Measurements from ENCODE around the gene ABLIM3. TPM values are rescaled to one million over a fixed set of nuclear protein-coding genes. Genes with fewer than 3 reads are reported as not detected.

The ABLIM3 gene
- total and polyA plus RNA-seq, 2 of the 13 experiments (the other 11 are each of a cell fraction or from before 2014, with no cell fraction given): 0.53 to 6.3 TPM

GRCh38 chr5:149247726-149248125 lies 106.4 kb downstream of the ABLIM3 start (continued):
- TF ChIP-seq, protein P1, sequence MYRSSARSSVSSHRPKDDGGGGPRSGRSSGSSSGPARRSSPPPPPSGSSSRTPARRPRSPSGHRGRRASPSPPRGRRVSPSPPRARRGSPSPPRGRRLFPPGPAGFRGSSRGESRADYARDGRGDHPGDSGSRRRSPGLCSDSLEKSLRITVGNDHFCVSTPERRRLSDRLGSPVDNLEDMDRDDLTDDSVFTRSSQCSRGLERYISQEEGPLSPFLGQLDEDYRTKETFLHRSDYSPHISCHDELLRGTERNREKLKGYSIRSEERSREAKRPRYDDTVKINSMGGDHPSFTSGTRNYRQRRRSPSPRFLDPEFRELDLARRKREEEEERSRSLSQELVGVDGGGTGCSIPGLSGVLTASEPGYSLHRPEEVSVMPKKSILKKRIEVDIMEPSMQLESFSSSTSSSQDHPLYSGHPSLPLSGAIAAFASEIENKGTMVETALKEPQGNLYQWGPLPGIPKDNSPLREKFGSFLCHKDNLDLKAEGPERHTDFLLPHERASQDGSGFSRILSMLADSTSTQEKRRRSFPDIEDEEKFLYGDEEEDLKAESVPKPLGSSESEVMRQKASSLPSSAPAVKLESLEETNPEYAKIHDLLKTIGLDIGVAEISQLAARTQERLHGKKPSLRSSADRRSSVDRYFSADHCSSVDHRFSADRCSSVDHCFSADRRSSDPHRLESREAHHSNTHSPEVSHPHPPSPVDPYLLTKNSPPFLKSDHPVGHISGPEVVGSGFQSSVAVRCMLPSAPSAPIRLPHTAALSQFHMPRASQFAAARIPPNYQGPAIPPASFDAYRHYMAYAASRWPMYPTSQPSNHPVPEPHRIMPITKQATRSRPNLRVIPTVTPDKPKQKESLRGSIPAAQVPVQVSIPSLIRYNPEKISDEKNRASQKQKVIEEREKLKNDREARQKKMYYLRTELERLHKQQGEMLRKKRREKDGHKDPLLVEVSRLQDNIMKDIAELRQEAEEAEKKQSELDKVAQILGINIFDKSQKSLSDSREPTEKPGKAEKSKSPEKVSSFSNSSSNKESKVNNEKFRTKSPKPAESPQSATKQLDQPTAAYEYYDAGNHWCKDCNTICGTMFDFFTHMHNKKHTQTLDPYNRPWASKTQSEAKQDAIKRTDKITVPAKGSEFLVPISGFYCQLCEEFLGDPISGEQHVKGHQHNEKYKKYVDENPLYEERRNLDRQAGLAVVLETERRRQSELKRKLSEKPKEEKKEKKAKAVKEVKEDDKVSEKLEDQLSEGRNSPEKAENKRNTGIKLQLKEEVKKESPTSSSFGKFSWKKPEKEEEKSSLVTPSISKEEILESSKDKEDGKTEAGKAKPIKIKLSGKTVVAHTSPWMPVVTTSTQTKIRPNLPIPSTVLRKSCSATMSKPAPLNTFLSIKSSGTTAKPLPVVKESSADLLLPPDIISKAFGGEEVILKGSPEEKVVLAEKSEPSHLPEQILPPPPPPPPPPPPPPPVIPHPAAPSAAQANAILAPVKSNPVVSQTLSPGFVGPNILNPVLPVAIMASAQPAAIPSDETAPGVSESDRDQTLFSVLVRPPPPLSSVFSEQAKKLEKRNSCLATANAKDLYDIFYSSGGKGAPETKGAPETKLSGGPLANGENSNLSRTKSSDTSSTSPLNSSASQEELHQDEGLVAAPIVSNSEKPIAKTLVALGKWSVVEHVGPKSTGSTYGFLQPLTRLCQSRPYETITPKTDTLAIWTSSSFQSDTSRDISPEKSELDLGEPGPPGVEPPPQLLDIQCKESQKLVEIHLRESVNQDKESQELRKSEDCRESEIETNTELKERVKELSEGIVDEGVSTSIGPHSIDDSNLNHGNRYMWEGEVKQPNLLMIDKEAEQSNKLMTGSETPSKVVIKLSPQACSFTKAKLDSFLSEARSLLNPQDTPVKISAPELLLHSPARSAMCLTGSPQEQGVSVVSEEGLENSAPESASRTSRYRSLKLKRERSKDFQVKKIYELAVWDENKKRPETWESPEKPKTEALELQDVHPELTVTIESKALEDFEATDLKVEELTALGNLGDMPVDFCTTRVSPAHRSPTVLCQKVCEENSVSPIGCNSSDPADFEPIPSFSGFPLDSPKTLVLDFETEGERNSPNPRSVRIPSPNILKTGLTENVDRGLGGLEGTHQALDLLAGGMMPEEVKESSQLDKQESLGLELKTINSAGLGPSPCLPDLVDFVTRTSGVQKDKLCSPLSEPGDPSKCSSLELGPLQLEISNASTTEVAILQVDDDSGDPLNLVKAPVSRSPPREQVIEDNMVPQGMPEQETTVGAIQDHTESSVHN (CRISPR knock-in tag; IDR thresholded peaks at IDR 0.05): no peak
- no peak for TF ChIP-seq ETV6 (CRISPR knock-in tag; conservative IDR thresholded peaks at IDR 0.05)
- no peak for TF ChIP-seq ZNF562 (CRISPR knock-in tag; IDR thresholded peaks at IDR 0.05; ENCODE audit: borderline replicate concordance)
- TF ChIP-seq, protein P2, sequence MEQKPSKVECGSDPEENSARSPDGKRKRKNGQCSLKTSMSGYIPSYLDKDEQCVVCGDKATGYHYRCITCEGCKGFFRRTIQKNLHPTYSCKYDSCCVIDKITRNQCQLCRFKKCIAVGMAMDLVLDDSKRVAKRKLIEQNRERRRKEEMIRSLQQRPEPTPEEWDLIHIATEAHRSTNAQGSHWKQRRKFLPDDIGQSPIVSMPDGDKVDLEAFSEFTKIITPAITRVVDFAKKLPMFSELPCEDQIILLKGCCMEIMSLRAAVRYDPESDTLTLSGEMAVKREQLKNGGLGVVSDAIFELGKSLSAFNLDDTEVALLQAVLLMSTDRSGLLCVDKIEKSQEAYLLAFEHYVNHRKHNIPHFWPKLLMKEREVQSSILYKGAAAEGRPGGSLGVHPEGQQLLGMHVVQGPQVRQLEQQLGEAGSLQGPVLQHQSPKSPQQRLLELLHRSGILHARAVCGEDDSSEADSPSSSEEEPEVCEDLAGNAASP (CRISPR knock-in tag; IDR thresholded peaks at IDR 0.05; ENCODE audit: borderline replicate concordance): no peak
- TF ChIP-seq, protein P3, sequence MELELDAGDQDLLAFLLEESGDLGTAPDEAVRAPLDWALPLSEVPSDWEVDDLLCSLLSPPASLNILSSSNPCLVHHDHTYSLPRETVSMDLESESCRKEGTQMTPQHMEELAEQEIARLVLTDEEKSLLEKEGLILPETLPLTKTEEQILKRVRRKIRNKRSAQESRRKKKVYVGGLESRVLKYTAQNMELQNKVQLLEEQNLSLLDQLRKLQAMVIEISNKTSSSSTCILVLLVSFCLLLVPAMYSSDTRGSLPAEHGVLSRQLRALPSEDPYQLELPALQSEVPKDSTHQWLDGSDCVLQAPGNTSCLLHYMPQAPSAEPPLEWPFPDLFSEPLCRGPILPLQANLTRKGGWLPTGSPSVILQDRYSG (CRISPR knock-in tag; IDR thresholded peaks at IDR 0.05): no peak
- no peak for TF ChIP-seq MAFG (CRISPR knock-in tag; IDR thresholded peaks at IDR 0.05)
- TF ChIP-seq CBX1 (IDR thresholded peaks at IDR 0.05; ENCODE audit: low read depth): no peak
- no peak for TF ChIP-seq HMGA1 (CRISPR knock-in tag; conservative IDR thresholded peaks at IDR 0.05)
- no peak for TF ChIP-seq ZSCAN31 (CRISPR knock-in tag; IDR thresholded peaks at IDR 0.05; ENCODE audit: low read depth)
- TF ChIP-seq ZNF704 (CRISPR knock-in tag; IDR thresholded peaks at IDR 0.05; ENCODE audit: borderline replicate concordance): no peak
